ENCODE measurements around the gene PCDHGA3. TPM values are rescaled to one million over a fixed set of nuclear protein-coding genes. Genes with fewer than 3 reads are reported as not detected.
"Not testable (repeated sequence)": the region's sequence is repeated elsewhere in the genome, so short reads cannot be mapped to it uniquely, and the experiment has no call there.

PCDHGA3 gene
- total RNA-seq, 2 donors from 2014 or later: 7.0 to 8.9 TPM

GRCh38 chr5:141373673-141374317, 30.2 kb downstream of the PCDHGA3 start, which contains the start of gene PCDHGA6:
PCDHGA6 (plus strand) TSS chr5:141373891; CDS start chr5:141374084, 193 bp downstream.
- Histone ChIP-seq H3K9me3 (peaks cover 15 to 92% of the 10 kb centered on the region in 2 donors), H3K27me3 (no peaks in the 10 kb centered on the region), H3K4me3 (peak within 1 kb of the TSS; percentile 10 to 35), H3K4me1 (no peaks in the 10 kb centered on the region), H3K36me3 (no peaks in the 10 kb centered on the region), H3K27ac (no peak within 1 kb of the TSS)
- DNase-seq (ENCODE audit: low spot score): no peak
- TF ChIP-seq, protein P1, sequence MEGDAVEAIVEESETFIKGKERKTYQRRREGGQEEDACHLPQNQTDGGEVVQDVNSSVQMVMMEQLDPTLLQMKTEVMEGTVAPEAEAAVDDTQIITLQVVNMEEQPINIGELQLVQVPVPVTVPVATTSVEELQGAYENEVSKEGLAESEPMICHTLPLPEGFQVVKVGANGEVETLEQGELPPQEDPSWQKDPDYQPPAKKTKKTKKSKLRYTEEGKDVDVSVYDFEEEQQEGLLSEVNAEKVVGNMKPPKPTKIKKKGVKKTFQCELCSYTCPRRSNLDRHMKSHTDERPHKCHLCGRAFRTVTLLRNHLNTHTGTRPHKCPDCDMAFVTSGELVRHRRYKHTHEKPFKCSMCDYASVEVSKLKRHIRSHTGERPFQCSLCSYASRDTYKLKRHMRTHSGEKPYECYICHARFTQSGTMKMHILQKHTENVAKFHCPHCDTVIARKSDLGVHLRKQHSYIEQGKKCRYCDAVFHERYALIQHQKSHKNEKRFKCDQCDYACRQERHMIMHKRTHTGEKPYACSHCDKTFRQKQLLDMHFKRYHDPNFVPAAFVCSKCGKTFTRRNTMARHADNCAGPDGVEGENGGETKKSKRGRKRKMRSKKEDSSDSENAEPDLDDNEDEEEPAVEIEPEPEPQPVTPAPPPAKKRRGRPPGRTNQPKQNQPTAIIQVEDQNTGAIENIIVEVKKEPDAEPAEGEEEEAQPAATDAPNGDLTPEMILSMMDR (IDR thresholded peaks at IDR 0.05): peak in 1 of 2 donors; percentile 62

DNA sequence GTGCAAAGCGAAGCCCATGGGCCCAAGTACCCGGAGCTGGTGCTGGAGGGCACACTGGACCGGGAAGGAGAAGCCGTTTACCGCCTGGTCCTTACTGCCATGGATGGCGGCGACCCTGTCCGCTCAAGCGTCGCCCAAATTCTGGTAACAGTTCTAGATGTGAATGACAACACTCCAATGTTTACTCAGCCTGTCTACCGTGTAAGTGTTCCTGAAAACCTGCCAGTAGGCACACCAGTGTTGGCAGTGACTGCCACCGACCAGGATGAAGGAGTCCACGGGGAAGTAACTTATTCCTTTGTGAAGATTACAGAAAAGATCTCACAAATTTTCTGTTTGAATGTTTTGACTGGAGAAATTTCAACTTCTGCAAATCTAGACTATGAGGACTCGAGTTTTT, 31.0 kb downstream of the PCDHGA3 start:
- Histone ChIP-seq H3K4me1 (no peaks in the 10 kb centered on the region), H3K9me3 (peaks cover 15 to 93% of the 10 kb centered on the region in 2 donors), H3K27ac (no peak overlapping the region), H3K4me3 (no peak overlapping the region), H3K36me3 (no peaks in the 10 kb centered on the region), H3K27me3 (no peaks in the 10 kb centered on the region)
- TF ChIP-seq, protein P1 (IDR thresholded peaks at IDR 0.05): no peak
- DNase-seq (ENCODE audit: low spot score): no peak

DNA sequence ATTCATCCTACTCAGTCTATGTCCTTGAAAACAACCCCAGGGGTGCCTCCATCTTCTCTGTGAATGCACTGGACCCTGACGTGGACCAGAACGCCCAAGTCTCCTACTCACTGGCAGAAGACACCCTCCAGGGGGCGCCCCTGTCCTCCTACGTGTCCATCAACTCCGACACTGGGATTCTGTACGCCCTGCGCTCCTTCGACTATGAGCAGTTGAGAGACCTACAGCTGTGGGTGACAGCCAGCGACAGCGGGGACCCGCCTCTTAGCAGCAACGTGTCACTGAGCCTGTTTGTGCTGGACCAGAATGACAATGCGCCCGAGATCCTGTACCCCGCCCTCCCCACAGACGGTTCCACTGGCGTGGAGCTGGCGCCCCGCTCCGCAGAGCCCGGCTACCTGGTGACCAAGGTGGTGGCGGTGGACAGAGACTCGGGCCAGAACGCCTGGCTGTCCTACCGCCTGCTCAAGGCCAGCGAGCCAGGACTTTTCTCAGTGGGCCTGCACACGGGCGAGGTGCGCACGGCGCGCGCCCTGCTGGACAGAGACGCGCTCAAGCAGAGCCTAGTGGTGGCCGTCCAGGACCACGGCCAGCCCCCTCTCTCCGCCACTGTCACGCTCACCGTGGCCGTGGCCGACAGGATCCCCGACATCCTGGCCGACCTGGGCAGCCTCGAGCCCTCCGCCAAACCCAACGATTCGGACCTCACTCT, 32.0 kb downstream of the PCDHGA3 start:
- H3K27me3 ChIP-seq; H3K27ac ChIP-seq; H3K4me1 ChIP-seq; DNase-seq (ENCODE audit: low spot score); H3K4me3 ChIP-seq; H3K36me3 ChIP-seq: not testable (repeated sequence)
- peaks cover 15 to 92% of the 10 kb centered on the region in 2 donors for H3K9me3 ChIP-seq

DNA sequence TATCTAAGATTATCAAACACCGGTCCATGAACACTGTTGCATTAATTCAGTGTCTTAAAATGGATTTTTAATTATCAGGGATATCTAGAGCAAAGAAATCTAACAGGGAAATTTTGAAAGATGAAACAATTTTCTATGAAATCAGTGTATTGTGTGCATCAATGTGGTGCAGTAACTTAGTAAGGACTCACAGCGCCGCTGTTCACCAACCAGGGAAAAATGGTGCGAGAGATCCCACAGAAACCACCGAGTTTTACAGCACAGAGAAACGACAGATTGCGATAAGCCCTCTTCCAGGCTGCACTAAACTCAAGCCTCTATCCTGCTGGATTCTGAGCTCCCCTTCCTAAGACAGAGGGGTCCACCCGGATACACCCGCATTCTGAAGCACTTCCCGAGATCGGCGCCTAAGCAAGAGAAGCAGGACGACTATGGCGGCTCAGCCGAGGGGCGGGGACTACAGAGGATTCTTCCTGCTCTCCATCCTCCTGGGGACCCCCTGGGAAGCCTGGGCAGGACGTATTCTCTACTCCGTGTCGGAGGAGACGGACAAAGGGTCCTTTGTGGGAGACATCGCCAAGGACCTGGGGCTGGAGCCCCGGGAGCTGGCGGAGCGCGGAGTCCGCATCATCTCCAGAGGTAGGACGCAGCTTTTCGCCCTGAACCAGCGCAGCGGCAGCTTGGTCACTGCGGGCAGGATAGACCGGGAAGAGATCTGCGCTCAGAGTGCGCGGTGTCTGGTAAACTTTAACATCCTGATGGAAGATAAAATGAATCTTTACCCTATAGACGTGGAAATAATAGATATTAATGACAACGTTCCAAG, 39.1 kb downstream of the PCDHGA3 start, which contains the start of gene PCDHGA7:
Gene PCDHGA7 (plus strand): TSS at position 274 of the 826 bp plus-strand sequence. CDS start 158 bp downstream, at position 432.
- H3K36me3 ChIP-seq: peaks cover 4% of the 10 kb centered on the region
- H3K4me1 ChIP-seq: peaks cover 0 to 4% of the 10 kb centered on the region in 2 donors
- peak within 1 kb of the TSS; percentile 35 to 43 for H3K4me3 ChIP-seq
- H3K27ac ChIP-seq: no peak within 1 kb of the TSS
- H3K27me3 ChIP-seq: no peaks in the 10 kb centered on the region
- TF ChIP-seq, protein P1 (IDR thresholded peaks at IDR 0.05): peak in 1 of 2 donors; percentile 51
- H3K9me3 ChIP-seq: peaks cover 0 to 95% of the 10 kb centered on the region in 2 donors
- no peak for DNase-seq (ENCODE audit: low spot score)

DNA sequence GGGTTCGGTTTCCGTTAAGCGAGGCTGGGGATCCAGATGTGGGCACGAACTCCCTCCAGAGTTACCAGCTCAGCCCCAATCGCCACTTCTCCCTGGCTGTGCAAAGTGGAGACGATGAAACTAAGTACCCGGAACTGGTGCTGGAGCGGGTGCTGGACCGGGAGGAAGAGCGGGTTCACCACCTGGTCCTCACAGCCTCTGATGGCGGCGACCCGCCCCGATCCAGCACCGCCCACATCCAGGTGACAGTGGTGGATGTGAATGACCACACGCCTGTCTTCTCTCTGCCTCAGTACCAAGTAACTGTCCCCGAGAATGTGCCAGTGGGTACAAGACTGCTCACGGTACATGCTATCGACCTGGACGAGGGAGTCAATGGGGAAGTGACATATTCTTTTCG, 39.7 kb downstream of the PCDHGA3 start:
- Histone ChIP-seq H3K4me1 (peaks cover 0 to 4% of the 10 kb centered on the region in 2 donors), H3K36me3 (peaks cover 4% of the 10 kb centered on the region), H3K4me3 (peak overlapping the region in 1 of 2 donors; percentile 43), H3K27ac (no peak overlapping the region), H3K9me3 (peaks cover 0 to 91% of the 10 kb centered on the region in 2 donors), H3K27me3 (no peaks in the 10 kb centered on the region)
- TF ChIP-seq, protein P1 (IDR thresholded peaks at IDR 0.05): no peak
- no peak for DNase-seq (ENCODE audit: low spot score)
